Embryonic facial prominence (tissue), 1 donor: Measurements from ENCODE around the gene NUTM2A.
"Not testable (repeated sequence)": the region's sequence is repeated elsewhere in the genome, so short reads cannot be mapped to it uniquely, and the experiment has no call there.

Experiments used
- DNase-seq: peaks from one replicate; pipeline ENCODE4 v3.0.0-alpha.2; 2016; ENCODE audit errors: extremely low spot score

Gene NUTM2A, protein sequence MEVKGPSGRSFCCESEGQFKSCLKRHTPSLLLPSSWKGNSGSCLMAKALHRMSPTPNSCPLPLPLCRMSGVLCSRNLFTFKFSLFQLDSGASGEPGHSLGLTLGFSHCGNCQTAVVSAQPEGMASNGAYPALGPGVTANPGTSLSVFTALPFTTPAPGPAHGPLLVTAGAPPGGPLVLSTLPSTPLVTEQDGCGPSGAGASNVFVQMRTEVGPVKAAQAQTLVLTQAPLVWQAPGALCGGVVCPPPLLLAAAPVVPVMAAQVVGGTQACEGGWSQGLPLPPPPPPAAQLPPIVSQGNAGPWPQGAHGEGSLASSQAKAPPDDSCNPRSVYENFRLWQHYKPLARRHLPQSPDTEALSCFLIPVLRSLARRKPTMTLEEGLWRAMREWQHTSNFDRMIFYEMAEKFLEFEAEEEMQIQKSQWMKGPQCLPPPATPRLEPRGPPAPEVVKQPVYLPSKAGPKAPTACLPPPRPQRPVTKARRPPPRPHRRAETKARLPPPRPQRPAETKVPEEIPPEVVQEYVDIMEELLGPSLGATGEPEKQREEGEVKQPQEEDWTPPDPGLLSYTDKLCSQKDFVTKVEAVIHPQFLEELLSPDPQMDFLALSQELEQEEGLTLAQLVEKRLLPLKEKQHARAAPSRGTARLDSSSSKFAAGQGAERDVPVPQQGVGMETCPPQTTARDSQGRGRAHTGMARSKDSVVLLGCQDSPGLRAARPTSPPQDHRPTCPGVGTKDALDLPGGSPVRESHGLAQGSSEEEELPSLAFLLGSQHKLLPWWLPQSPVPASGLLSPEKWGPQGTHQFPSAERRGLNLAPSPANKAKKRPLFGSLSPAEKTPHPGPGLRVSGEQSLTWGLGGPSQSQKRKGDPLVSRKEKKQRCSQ

DNA sequence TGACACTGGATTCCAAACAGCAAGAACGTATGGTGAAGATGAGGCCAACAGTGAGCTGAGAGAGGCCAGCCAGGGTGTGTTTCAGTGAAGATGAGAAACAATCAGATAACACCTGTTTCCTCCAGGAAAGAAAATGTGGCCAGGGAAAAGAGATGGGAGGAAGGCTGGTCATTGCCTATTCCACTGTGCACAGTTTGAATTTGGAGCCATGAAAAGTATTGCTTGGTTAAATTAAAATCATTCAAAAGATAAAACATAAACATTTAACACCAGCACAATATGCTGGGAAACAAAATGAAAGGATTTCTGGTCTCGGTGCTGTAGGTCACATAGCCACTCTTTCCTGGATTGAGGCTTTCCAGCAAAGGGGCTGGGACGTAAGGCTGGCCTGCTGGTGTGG, at the start of gene NUTM2A:
Gene NUTM2A, plus strand, starts transcription at position 301 of the 400 bp plus-strand sequence. CDS start 383 bp downstream, outside the sequence.
- not testable (repeated sequence) for DNase-seq

DNA sequence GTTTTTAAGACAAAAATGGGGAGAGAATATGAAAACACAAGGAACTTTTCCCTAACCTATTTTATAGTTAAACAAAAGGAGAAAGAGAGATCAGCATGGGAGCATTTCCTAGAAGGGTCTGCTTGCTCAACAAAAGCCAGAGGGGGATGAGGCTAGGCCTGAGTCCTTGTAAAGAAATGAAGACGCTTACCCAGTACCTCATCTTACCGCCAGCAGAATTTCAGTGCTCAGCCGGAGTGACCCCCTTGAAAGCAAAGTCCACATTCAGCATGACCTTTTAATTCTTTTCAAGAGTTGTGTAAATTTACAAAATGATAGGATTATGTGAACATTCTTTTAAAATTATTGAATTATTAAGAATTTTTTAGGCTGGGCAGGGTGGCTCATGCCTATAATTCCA, 47.7 kb upstream of the NUTM2A start:
- not testable (repeated sequence) for DNase-seq

DNA sequence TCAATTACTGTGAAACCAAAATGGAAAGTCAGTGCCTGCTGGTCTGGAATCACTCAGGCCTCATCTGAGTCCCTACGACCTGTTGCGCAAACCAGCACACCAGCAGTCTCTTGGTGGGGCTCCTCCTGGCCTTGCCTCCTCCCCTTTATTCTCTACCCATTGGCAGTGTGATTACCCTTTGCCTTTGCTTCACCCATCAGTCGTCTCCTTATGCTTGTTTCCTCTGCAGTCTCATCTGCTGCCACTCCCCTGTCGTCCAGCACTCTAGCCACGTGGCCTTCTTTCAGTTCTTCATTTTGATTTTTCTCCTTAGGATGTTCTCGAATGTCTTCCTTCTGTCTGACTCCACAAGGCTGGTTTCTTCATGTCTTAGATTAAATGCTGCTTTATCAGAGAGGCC, 40.8 kb upstream of the NUTM2A start:
- DNase-seq: not testable (repeated sequence)

DNA sequence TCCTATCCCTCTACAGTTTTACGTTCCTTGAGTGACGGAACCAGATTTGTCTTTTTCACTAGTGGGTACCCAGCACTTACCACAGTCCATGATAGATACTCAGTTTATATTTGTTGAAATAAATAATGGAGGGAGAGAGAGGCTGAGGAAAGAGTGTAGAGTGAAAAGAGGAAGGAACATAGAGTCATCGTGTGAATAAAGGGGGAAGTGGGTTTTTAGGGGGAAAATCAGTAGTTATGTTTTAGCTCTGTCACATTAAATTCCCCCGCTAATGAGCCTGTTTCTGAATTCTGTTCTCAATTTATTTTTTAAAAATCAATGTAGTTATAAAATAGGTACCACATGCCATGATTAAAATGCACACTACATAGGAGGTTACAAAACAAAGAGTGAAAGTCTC, 39.2 kb upstream of the NUTM2A start:
- not testable (repeated sequence) for DNase-seq

DNA sequence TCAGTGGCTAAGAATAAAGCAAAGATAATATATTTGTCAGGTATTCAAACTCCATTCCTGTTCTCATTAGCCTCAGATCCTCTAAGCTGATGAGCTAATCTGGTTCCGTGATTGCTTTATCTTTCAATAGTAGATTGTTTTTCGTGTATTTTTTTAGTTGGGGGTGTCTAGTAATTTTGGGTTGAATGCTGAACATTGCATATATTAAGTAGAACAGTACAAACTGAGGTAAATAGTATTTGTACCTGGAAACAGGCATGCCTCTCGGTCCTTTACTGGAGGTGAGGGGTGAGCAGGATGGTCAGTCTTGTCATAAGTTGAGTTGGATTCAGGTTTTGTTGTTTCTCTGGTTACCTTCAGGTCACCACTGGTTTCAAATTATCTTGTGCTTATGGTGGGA, 37.7 kb upstream of the NUTM2A start:
- DNase-seq: not testable (repeated sequence)

DNA sequence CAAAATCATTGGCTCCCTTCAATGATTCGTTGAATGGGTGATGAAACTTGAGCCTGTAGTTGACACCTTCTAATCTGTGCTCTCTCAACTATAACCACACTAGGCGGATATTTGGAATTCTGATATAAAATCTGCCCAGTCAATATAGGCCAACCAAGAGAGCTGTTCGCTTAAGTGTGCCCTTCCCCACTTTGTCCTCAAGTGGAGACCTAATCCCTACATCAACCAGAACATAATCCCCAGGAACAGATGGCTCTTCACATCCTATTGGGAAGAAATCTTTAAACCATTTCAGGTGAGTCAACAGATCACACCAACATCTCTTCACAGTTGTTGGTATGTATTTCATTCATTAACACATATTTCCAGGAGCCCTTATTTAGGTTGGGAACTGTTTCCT, 33.4 kb upstream of the NUTM2A start:
- not testable (repeated sequence) for DNase-seq

DNA sequence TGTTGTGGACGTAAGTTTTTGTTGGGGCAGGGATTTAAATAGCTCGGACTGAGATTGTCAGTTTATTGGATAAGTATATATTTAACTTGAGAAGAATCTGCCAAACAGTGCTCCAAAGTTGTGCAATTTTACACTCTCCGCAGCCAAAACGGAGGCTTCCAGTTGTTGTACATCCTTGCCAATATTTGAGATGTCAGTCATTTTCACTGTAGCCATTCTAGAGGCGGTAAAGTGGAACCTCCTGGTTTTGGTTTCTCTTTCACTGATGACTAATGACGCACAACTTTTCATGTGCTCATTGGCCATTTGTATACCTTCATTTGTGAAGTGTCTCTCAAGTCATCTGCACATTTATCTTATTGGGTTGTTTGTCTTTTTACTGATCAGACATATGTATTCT, 24.3 kb upstream of the NUTM2A start:
- DNase-seq: not testable (repeated sequence)

DNA sequence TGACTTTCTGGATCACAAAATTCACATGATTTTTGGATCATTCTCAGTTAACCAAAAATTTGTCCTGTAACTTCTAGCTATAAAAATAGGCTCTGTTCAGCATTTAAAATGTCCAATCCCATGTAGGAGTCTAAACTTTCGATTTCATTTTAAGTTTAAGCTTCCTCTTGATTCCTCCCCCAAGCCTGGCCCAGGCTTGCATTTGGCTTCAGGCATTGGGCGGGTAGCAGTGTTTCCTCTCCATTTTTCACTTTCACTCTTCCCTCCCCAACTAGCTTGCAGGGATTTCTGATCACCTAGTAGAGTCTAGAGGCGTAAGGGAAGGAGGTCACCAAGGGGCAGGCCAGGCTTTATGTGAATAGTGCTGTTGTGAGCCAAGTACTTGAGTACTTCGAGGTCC, 20.4 kb upstream of the NUTM2A start:
- DNase-seq: not testable (repeated sequence)

DNA sequence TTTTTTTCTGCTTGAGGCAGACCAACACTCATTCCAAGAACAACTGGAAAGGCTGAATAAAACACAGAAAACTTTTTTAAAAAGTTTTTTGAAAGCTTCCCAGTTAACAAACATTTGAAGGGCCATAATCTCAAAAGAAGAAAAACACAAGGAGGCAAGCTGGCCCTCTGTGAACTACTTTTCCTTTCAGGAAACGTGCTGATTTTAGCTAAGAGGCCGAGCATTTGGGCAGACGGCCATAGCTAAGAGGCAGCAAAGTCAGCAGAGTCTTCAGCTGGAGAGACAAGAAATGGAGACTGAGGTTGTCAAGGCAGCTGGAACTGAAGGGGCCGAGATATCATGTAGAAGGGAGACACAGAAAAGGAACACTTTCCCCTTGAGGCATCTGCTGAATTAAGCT, 18.3 kb upstream of the NUTM2A start:
- DNase-seq: not testable (repeated sequence)

DNA sequence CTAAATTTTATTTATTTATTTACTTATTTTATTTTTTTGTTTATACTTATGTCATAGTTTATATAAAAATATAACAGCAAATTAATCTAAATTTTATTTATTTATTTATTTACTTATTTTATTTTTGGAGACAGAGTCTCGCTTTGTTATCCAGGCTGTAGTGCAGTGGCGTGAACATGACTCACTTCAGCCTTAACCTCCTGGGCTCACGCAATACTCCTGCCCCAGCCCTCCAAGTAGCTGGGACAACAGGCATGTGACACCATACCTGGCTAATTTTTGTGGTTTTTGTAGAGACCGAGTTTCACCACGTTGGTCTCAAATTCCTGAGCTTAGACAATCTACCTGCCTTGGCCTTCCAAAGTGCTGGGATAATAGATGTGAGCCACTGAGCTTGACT, 14.9 kb upstream of the NUTM2A start:
- not testable (repeated sequence) for DNase-seq

DNA sequence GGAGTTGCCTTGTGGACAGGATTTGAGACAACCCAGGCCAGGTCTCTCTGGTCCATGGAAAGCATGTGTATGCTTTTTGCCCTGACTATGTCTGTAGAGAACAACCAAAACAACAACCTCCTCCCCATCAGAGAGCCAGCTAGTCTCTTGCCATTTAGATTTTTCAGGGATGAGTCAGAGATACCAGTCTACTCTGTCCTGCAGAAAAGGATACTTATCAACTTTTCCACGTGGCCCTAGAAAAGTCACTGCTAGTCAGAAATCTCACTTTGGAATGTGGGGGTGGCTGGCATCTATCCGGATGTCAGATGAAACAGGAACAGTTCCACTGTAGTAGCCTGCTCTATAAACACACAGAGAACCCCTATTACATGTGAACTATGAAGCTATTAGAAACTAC, 13.4 kb upstream of the NUTM2A start:
- DNase-seq: not testable (repeated sequence)

DNA sequence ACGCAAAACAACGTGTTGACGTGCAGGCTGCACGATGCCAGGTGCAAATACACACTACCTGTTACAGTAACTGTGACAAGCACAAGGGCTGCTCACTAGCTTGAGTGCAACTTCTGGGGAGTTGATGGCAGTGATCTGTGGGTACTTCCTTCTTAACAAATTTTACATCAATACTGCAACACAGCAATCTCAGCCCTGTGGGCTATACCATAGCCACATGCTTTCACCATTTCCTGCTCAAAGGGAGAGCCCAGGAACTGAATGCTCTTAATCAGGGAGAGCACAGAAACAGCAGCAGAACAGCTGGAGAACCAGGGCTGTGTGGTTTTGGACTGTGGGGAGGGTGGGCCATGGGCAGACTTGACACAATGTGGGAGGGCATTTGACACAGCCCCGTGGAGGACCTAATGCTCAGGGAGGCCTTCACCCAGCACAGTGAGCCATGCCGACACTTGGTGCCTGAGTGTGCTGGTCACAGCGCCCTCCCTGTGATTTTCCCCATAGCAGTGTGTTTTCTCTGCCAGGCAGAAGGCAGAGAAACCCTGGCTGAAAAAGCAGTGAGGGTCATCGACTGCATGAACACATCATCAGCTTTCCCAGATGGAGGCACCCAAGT, 12.0 kb upstream of the NUTM2A start:
- DNase-seq: not testable (repeated sequence)

DNA sequence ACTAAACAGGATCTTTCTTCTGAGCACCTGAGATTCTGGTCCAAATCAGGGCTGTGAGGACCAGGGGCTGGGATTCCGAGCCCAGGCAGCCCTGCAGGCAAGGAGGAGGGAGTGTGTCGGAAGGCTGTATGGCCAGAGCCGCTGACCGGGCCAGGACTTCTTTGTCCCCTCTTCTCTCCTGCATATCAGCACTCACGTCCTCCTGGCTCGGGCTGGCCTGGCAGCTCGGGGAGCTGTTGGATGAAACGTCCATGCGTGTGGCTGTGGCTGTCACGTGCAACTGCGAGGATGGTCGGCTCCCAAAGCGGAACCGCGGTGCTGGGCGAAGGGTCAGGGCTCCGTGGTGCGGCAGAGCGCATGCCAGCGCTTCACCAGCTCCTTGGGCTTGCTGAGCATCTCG, 11.4 kb upstream of the NUTM2A start:
- not testable (repeated sequence) for DNase-seq

DNA sequence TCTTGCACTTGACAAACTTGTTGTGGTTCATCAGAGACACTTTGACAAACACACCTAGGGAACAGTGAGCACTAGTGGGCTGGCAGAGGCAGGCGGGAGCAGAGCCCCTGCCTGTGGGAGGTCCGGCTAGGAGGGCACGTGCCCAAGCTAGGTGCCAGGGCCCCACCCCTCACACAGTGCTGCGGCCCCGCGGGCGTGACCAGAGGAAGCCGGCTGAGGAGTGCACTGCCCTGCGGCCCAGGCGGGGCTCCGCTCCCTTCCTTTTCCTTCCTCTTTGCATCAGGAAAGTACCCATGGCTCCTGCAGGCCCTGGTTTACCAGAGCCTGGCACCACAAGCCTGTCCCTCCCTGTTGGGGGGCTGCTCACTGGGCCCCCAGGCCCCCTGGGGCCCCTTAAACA, 9.1 kb upstream of the NUTM2A start:
- not testable (repeated sequence) for DNase-seq

DNA sequence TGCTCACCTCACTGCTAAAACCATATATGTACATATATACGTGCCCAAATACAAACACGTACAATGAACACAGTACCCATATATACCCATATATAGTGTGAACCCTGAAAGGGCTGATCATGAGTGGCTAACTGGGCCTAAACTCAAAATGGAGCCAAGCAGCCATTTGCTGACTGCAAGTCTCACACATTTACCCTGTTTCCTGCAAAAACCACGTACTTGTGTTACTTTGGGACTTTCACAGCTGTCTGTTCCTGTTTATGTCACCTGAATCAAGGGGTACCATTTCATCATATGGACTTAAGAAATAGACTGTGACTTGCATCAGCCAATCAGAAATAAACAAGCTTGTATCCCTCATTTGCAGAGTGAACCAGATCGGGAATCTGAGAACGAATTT, 5.9 kb upstream of the NUTM2A start:
- DNase-seq: not testable (repeated sequence)

DNA sequence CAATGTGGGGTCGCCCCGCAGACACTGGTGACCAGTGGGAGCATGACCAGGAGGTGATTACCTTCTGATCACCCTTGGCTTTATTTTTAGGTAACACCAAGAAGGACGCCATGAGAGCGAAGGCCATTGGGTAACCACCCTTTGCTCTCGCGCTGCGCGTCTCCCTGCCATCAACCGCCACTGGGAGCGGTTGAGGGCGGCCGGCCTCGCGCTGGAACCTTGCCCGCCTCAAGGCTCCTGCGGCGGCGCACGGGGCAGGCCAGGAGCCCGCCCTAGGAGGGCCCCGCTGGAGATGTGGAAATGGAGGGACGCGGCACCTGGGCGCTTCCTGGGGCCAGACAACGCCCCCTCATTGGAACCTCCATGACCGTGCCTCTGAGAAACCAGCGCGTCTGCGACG, 2.5 kb upstream of the NUTM2A start:
- not testable (repeated sequence) for DNase-seq

DNA sequence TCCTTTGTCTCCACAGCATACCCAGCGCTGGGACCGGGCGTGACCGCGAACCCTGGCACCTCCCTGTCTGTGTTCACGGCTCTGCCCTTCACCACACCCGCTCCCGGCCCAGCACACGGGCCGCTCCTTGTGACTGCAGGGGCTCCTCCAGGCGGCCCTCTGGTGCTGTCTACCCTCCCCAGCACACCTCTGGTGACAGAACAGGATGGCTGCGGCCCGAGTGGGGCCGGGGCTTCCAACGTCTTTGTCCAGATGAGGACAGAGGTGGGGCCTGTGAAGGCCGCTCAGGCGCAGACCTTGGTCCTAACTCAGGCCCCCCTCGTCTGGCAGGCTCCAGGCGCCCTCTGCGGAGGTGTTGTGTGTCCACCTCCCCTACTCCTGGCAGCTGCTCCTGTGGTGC, 3.0 kb downstream of the NUTM2A start:
- DNase-seq: not testable (repeated sequence)

DNA sequence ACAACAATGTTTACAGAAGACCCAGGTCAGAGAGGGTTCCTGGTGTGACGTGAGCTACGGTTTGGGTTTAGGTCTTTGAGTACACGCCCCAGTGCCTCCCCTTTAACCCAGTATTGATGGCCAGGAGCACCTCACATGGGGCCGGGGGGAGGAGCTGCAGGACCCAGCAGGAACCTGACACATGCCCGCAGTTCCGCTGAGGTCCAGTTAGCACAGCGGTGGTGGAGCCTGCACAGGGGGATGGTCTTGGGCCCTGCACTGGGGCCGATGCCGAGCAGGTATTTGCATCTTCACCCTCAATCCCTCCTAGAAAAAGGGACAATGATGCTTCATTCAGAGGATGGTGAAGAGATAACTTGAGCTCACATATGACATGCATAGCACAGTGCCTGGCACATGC, 4.0 kb downstream of the NUTM2A start:
- not testable (repeated sequence) for DNase-seq

DNA sequence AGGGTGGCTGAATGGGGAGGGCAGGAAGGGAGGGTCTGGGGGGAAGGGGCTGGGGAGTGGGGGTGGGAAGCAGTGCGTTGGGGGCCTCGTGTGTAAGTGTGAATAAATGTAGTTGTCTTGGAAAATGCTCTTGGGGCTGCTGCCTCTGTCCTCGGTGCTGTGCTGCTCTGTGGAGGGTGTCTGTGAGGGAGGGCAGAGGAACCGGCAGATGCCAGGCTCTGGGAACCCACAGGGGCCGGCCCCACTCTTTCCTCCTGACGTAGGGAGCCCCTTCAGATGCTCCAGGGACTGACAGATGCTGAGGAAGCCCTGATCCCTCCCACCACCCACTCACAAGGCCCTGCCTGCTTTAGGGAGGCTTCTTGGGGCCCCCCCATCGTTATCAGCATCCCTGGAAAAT, 9.6 kb downstream of the NUTM2A start:
- DNase-seq: not testable (repeated sequence)

DNA sequence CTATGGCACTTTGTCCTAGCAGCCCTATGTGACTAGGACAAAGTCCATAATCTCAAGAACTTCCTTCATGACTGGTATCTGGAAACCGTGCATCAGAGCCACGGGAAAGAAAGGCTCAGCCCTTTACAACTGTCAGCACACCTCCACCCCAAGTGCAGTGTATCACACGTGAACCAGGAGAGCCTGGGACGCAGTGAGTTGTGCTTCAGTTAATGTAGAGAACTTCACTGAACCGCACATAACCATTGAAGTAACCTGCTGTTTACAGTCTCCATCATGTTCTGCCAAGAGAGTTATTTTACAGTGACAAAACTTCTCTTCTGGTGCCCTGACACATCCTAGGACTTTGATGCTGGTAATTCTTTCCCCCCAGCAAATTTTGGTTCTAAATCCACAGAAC, 12.0 kb downstream of the NUTM2A start:
- not testable (repeated sequence) for DNase-seq

DNA sequence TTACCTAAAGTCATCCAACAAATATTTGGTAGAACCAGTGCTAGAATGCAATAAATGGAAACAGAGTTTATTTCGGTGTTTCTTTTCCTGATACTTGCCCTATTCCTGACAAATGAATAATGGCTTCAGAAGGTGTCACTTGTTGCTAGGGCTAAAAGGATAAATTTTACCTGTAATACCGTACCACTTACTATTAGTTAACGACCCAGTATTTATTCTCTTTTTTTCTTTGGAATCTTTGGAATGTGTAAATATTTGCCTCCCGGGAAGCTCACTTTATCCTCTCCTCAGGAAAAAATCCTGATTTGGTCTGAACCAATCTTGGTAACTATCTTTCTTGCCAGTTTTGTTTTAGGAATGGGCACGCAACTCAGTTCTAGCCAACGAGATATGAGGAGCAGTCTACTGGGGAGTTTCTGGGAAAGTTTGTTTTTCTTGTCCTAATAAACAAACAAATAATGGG, 14.1 kb downstream of the NUTM2A start:
- DNase-seq: not testable (repeated sequence)

DNA sequence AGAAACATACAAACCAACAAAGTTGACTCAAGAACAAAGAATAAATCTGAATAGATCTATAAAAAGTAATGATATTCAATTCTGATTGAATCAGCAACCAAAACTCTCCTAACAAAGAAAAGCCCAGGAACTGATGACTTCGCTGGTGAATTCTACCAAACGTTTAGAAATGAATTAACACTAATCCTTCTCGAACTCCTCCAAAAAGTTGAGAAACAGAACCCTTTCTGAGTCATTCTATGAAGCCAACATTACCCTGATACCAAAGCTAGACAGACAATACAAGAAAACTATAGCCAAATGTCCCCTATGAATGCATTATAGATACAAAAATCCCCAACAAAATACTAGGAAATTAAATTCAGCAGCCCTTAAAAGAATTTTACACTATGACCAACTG, 16.9 kb downstream of the NUTM2A start:
- DNase-seq: not testable (repeated sequence)
